ENCODE measurements around the gene ZNF764. TPM values are rescaled to one million over a fixed set of nuclear protein-coding genes. Genes with fewer than 3 reads are reported as not detected.
A peak's percentile ranks its signal among the peaks of the same experiment; 100 is the strongest.

Gene ZNF764
- total and polyA plus RNA-seq, 4 donors: 1.6 to 6.8 (median 4.2) TPM

GRCh38 chr16:30606004-30606403, 47.8 kb upstream of the ZNF764 start:
- peaks cover 18 to 52% (median 39%) of the 10 kb centered on the region in 4 donors for H3K4me1 ChIP-seq (ENCODE audit: control insufficient read depth in 4 of 4, insufficient read depth in 4 of 4, low read length in 3 of 4)
- WGBS: 98% methylated on average over 3 of the region's 3 CpGs
- no peaks in the 10 kb centered on the region for H3K27me3 ChIP-seq (ENCODE audit: control insufficient read depth in 4 of 4, insufficient read depth in 4 of 4, low read length in 3 of 4)
- H3K4me3 ChIP-seq (ENCODE audit: low read depth in 1 of 3, low read length in 3 of 3): no peak overlapping the region
- H3K9me3 ChIP-seq (ENCODE audit: control insufficient read depth in 4 of 4, low read length in 3 of 4): no peaks in the 10 kb centered on the region
- no peak overlapping the region for H3K9ac ChIP-seq (ENCODE audit: low read depth in 1 of 2, low read length in 2 of 2)
- no peak overlapping the region for H3K27ac ChIP-seq (ENCODE audit: low read depth in 1 of 2, low read length in 2 of 2)
- DNase-seq (ENCODE audit: low spot score): no peak
- no peak for TF ChIP-seq FOXA1 (IDR thresholded peaks at IDR 0.05)
- peaks cover 2 to 8% (median 3%) of the 10 kb centered on the region in 4 donors for H3K36me3 ChIP-seq (ENCODE audit: control insufficient read depth in 4 of 4, insufficient read depth in 3 of 4, low read depth in 1 of 4, low read length in 3 of 4)

DNA sequence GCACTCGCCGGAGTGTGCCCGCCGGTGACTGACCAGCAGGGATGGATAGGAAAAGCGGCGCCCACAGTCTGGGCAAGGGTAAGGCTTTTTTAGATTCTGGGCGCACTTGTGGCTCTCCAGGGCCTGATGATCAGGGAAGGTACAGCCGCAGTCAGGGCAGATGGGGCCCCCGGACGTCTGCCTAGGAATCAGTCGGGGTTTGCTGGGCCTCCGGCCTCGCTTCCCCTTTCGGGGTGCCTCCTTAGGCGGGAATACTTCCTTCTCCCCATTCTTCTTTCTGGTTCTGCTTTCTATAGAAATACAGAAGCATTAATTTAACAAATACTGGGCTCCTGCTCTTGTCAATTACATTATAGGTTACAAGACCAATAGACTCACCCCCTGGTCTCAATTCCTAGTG, 47.0 kb upstream of the ZNF764 start:
- 89% methylated on average over 15 of the region's 15 CpGs for WGBS
- Histone ChIP-seq H3K9ac (ENCODE audit: low read depth in 1 of 2, low read length in 2 of 2) (no peak overlapping the region), H3K27me3 (ENCODE audit: control insufficient read depth in 4 of 4, insufficient read depth in 4 of 4, low read length in 3 of 4) (no peaks in the 10 kb centered on the region), H3K4me3 (ENCODE audit: low read depth in 1 of 3, low read length in 3 of 3) (no peak overlapping the region), H3K27ac (ENCODE audit: low read depth in 1 of 2, low read length in 2 of 2) (peak overlapping the region; percentile 86 to 94), H3K36me3 (ENCODE audit: control insufficient read depth in 4 of 4, insufficient read depth in 3 of 4, low read depth in 1 of 4, low read length in 3 of 4) (peaks cover 2 to 8% (median 3%) of the 10 kb centered on the region in 4 donors), H3K9me3 (ENCODE audit: control insufficient read depth in 4 of 4, low read length in 3 of 4) (no peaks in the 10 kb centered on the region), H3K4me1 (ENCODE audit: control insufficient read depth in 4 of 4, insufficient read depth in 4 of 4, low read length in 3 of 4) (peaks cover 18 to 49% (median 37%) of the 10 kb centered on the region in 4 donors)
- TF ChIP-seq NR2F2 (IDR thresholded peaks at IDR 0.05) (no peak), CTCF (IDR thresholded peaks at IDR 0.05; ENCODE audit: low read depth, low read length, missing input control) (no peak), FOXA1 (IDR thresholded peaks at IDR 0.05) (no peak), YY1 (IDR thresholded peaks at IDR 0.05) (no peak)
- TF ChIP-seq, protein P1, sequence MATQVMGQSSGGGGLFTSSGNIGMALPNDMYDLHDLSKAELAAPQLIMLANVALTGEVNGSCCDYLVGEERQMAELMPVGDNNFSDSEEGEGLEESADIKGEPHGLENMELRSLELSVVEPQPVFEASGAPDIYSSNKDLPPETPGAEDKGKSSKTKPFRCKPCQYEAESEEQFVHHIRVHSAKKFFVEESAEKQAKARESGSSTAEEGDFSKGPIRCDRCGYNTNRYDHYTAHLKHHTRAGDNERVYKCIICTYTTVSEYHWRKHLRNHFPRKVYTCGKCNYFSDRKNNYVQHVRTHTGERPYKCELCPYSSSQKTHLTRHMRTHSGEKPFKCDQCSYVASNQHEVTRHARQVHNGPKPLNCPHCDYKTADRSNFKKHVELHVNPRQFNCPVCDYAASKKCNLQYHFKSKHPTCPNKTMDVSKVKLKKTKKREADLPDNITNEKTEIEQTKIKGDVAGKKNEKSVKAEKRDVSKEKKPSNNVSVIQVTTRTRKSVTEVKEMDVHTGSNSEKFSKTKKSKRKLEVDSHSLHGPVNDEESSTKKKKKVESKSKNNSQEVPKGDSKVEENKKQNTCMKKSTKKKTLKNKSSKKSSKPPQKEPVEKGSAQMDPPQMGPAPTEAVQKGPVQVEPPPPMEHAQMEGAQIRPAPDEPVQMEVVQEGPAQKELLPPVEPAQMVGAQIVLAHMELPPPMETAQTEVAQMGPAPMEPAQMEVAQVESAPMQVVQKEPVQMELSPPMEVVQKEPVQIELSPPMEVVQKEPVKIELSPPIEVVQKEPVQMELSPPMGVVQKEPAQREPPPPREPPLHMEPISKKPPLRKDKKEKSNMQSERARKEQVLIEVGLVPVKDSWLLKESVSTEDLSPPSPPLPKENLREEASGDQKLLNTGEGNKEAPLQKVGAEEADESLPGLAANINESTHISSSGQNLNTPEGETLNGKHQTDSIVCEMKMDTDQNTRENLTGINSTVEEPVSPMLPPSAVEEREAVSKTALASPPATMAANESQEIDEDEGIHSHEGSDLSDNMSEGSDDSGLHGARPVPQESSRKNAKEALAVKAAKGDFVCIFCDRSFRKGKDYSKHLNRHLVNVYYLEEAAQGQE (IDR thresholded peaks at IDR 0.05): no peak
- TF ChIP-seq, protein P2, sequence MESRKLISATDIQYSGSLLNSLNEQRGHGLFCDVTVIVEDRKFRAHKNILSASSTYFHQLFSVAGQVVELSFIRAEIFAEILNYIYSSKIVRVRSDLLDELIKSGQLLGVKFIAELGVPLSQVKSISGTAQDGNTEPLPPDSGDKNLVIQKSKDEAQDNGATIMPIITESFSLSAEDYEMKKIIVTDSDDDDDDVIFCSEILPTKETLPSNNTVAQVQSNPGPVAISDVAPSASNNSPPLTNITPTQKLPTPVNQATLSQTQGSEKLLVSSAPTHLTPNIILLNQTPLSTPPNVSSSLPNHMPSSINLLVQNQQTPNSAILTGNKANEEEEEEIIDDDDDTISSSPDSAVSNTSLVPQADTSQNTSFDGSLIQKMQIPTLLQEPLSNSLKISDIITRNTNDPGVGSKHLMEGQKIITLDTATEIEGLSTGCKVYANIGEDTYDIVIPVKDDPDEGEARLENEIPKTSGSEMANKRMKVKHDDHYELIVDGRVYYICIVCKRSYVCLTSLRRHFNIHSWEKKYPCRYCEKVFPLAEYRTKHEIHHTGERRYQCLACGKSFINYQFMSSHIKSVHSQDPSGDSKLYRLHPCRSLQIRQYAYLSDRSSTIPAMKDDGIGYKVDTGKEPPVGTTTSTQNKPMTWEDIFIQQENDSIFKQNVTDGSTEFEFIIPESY (IDR thresholded peaks at IDR 0.05): no peak
- DNase-seq (ENCODE audit: low spot score): no peak

DNA sequence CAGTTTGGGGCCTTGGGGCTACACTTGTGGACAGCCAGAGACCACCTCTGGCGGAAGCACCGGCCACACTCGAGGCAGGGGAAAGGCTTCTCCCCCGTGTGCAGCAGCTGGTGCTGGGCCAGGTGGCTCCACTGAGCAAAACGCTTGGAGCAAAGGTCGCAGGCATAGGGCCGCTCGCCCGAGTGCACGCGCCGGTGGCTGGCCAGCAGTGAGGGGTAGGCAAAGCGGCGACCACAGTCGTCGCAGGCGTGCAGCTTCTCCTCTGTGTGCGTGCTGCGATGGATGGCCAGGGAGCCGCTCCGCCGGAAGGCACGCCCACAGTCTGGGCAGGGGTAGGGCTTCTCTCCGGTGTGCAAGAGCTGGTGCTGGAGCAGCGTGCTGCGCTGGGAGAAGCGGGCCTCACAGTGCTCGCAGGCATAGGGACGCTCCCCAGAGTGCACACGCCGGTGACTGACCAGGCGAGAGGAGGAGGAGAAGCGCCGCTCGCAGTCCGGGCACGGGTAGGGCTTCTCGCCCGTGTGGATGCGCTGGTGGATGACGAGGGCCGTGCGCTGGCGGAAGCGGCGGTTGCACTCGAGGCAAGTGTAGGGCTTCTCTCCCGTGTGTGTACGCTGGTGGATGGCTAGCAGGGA, 46.3 kb upstream of the ZNF764 start:
- peak; percentile 59 for TF ChIP-seq YY1 (IDR thresholded peaks at IDR 0.05)
- TF ChIP-seq SP1 (IDR thresholded peaks at IDR 0.05): peak; percentile 81
- TF ChIP-seq, protein P2 (IDR thresholded peaks at IDR 0.05): no peak
- TF ChIP-seq HNF4A (conservative IDR thresholded peaks at IDR 0.05): peak; percentile 62 to 68
- TF ChIP-seq RXRA (IDR thresholded peaks at IDR 0.05): peak in 1 of 2 donors; percentile 15
- Histone ChIP-seq H3K4me1 (ENCODE audit: control insufficient read depth in 4 of 4, insufficient read depth in 4 of 4, low read length in 3 of 4) (peaks cover 18 to 50% (median 37%) of the 10 kb centered on the region in 4 donors), H3K4me3 (ENCODE audit: low read depth in 1 of 3, low read length in 3 of 3) (peak overlapping the region in 2 of 3 donors; percentile 15 to 26), H3K36me3 (ENCODE audit: control insufficient read depth in 4 of 4, insufficient read depth in 3 of 4, low read depth in 1 of 4, low read length in 3 of 4) (peaks cover 2 to 8% (median 3%) of the 10 kb centered on the region in 4 donors), H3K9ac (ENCODE audit: low read depth in 1 of 2, low read length in 2 of 2) (peak overlapping the region; percentile 20 to 34), H3K27me3 (ENCODE audit: control insufficient read depth in 4 of 4, insufficient read depth in 4 of 4, low read length in 3 of 4) (no peaks in the 10 kb centered on the region), H3K9me3 (ENCODE audit: control insufficient read depth in 4 of 4, low read length in 3 of 4) (no peaks in the 10 kb centered on the region), H3K27ac (ENCODE audit: low read depth in 1 of 2, low read length in 2 of 2) (peak overlapping the region; percentile 86 to 94)
- 55% methylated on average over 49 of the region's 49 CpGs for WGBS
- no peak for DNase-seq (ENCODE audit: low spot score)
